Measurements from ENCODE around the gene IL17RE.

DNA sequence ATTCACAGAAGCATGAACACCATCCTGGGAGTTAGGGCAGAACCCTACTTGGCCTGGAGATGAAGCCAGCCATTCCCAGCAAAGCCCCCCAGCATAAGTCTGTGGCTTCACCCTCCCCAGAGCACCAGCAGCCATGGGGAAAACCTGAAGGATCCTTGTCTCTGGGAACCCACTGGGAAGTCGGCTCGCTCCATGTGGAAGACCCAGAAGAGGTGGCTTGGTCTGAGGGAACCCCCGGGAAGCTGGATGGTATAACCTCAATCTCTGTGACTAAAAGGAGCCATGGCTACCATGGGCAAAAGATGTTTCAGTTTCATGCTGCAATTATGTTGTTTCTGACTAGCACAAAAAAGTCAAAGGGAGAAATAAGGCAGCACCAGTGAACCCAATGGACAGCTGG is 47.1 kb upstream of the IL17RE start:
- TF ChIP-seq, protein P1, sequence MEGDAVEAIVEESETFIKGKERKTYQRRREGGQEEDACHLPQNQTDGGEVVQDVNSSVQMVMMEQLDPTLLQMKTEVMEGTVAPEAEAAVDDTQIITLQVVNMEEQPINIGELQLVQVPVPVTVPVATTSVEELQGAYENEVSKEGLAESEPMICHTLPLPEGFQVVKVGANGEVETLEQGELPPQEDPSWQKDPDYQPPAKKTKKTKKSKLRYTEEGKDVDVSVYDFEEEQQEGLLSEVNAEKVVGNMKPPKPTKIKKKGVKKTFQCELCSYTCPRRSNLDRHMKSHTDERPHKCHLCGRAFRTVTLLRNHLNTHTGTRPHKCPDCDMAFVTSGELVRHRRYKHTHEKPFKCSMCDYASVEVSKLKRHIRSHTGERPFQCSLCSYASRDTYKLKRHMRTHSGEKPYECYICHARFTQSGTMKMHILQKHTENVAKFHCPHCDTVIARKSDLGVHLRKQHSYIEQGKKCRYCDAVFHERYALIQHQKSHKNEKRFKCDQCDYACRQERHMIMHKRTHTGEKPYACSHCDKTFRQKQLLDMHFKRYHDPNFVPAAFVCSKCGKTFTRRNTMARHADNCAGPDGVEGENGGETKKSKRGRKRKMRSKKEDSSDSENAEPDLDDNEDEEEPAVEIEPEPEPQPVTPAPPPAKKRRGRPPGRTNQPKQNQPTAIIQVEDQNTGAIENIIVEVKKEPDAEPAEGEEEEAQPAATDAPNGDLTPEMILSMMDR (IDR thresholded peaks at IDR 0.05), result no peak
- no peak for TF ChIP-seq POLR2A (IDR thresholded peaks at IDR 0.05)
